Measurements from ENCODE around the gene KIAA1328. TPM values are rescaled to one million over a fixed set of nuclear protein-coding genes. Genes with fewer than 3 reads are reported as not detected.

The KIAA1328 gene
- total RNA-seq, 1 donor from 2014 or later = 9.2 TPM

DNA sequence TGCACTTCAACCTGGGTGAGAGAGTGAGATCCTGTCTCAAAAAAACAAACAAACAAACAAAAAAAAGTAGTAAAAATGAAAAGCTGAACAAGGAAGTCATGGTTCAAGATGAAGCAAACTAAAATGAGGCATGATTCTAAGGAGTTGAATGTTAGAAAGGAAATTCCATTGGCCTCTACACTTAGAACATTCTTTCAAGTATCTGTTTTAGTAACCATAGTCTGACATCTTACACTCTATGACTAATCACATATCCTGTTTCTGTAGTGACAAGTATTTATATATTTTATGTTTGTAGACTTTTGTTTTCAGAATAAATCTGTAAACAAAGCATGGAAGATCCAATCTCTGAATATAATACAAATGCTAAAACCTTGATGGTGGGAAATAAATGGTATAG, 164.1 kb downstream of the KIAA1328 start:
- Mint-ChIP-seq H3K9me3 (ENCODE audit: unreplicated experiment) (no peaks in the 10 kb centered on the region), H3K36me3 (ENCODE audit: low read depth, unreplicated experiment) (no peaks in the 10 kb centered on the region), H3K27me3 (ENCODE audit: unreplicated experiment) (peaks cover 5% of the 10 kb centered on the region), H3K27ac (ENCODE audit: unreplicated experiment) (no peak overlapping the region), H3K4me1 (ENCODE audit: unreplicated experiment) (no peaks in the 10 kb centered on the region), H3K4me3 (ENCODE audit: unreplicated experiment) (no peak overlapping the region)
- DNase-seq (ENCODE audit: low spot score) = no peak
- TF ChIP-seq, protein P1, sequence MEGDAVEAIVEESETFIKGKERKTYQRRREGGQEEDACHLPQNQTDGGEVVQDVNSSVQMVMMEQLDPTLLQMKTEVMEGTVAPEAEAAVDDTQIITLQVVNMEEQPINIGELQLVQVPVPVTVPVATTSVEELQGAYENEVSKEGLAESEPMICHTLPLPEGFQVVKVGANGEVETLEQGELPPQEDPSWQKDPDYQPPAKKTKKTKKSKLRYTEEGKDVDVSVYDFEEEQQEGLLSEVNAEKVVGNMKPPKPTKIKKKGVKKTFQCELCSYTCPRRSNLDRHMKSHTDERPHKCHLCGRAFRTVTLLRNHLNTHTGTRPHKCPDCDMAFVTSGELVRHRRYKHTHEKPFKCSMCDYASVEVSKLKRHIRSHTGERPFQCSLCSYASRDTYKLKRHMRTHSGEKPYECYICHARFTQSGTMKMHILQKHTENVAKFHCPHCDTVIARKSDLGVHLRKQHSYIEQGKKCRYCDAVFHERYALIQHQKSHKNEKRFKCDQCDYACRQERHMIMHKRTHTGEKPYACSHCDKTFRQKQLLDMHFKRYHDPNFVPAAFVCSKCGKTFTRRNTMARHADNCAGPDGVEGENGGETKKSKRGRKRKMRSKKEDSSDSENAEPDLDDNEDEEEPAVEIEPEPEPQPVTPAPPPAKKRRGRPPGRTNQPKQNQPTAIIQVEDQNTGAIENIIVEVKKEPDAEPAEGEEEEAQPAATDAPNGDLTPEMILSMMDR (IDR thresholded peaks at IDR 0.05; ENCODE audit: unreplicated experiment) = no peak

DNA sequence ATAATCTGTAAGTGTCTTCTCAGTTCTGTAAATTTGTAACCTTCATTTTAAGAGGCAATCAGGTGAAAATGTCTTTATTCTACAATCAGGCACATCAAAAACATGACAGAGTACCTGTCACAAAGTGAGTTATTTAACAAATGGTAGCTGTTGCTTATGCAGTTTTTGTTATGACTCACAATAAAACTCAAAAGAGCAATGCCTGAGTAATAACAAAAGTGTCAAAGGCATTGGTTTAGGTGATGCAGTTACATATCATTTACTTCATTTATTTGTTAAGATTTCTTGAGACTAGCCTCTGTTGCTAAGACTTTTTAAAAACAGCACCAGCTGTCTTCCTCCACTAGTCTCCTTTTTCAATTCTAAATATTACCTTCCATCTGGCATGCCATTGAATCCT, 177.8 kb downstream of the KIAA1328 start:
- Mint-ChIP-seq H3K27me3 (ENCODE audit: unreplicated experiment) (no peaks in the 10 kb centered on the region), H3K4me3 (ENCODE audit: unreplicated experiment) (no peak overlapping the region), H3K9me3 (ENCODE audit: unreplicated experiment) (no peaks in the 10 kb centered on the region), H3K36me3 (ENCODE audit: low read depth, unreplicated experiment) (no peaks in the 10 kb centered on the region), H3K4me1 (ENCODE audit: unreplicated experiment) (no peaks in the 10 kb centered on the region), H3K27ac (ENCODE audit: unreplicated experiment) (no peak overlapping the region)
- TF ChIP-seq, protein P1 (IDR thresholded peaks at IDR 0.05; ENCODE audit: unreplicated experiment) = no peak
- DNase-seq (ENCODE audit: low spot score) = no peak

DNA sequence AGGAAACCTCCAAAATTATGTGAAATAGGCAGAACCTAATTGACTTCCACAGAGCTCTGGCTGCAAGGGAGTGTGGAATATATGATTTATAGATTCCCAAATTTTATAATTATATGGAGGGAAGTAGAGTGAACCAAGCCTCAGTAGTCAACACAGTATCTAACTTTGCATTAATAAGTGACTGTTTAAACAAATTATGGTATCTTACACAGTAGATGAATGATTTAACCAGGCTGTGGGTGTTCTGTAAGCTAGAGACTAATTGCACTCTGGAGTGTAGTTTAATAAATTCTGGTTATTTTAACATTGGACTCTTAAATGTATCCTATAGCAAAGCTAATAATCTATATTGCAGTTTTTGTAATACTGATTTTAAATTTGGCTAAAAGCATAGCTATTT, 183.5 kb downstream of the KIAA1328 start:
- H3K36me3 Mint-ChIP-seq (ENCODE audit: low read depth, unreplicated experiment) = no peaks in the 10 kb centered on the region
- TF ChIP-seq, protein P1 (IDR thresholded peaks at IDR 0.05; ENCODE audit: unreplicated experiment) = no peak
- no peaks in the 10 kb centered on the region for H3K27me3 Mint-ChIP-seq (ENCODE audit: unreplicated experiment)
- no peak overlapping the region for H3K4me3 Mint-ChIP-seq (ENCODE audit: unreplicated experiment)
- H3K9me3 Mint-ChIP-seq (ENCODE audit: unreplicated experiment) = no peaks in the 10 kb centered on the region
- no peak overlapping the region for H3K27ac Mint-ChIP-seq (ENCODE audit: unreplicated experiment)
- DNase-seq (ENCODE audit: low spot score) = no peak
- no peaks in the 10 kb centered on the region for H3K4me1 Mint-ChIP-seq (ENCODE audit: unreplicated experiment)

GRCh38 chr18:37019157-37019827, 190.4 kb downstream of the KIAA1328 start:
- peaks cover 3% of the 10 kb centered on the region for H3K4me1 Mint-ChIP-seq (ENCODE audit: unreplicated experiment)
- no peaks in the 10 kb centered on the region for H3K9me3 Mint-ChIP-seq (ENCODE audit: unreplicated experiment)
- no peaks in the 10 kb centered on the region for H3K36me3 Mint-ChIP-seq (ENCODE audit: low read depth, unreplicated experiment)
- no peak overlapping the region for H3K27ac Mint-ChIP-seq (ENCODE audit: unreplicated experiment)
- TF ChIP-seq, protein P1 (IDR thresholded peaks at IDR 0.05; ENCODE audit: unreplicated experiment) = peak; percentile 49
- H3K27me3 Mint-ChIP-seq (ENCODE audit: unreplicated experiment) = no peaks in the 10 kb centered on the region
- DNase-seq (ENCODE audit: low spot score) = peak; percentile 5
- H3K4me3 Mint-ChIP-seq (ENCODE audit: unreplicated experiment) = no peak overlapping the region

- no peaks in the 10 kb centered on the region for H3K9me3 Mint-ChIP-seq (ENCODE audit: unreplicated experiment)
- H3K4me1 Mint-ChIP-seq (ENCODE audit: unreplicated experiment) = no peaks in the 10 kb centered on the region
- H3K27ac Mint-ChIP-seq (ENCODE audit: unreplicated experiment) = no peak overlapping the region
- no peaks in the 10 kb centered on the region for H3K27me3 Mint-ChIP-seq (ENCODE audit: unreplicated experiment)
- TF ChIP-seq, protein P1 (IDR thresholded peaks at IDR 0.05; ENCODE audit: unreplicated experiment) = no peak
- H3K4me3 Mint-ChIP-seq (ENCODE audit: unreplicated experiment) = no peak overlapping the region
- H3K36me3 Mint-ChIP-seq (ENCODE audit: low read depth, unreplicated experiment) = no peaks in the 10 kb centered on the region
- DNase-seq (ENCODE audit: low spot score) = no peak
Measured at GRCh38 chr18:37033419-37033818, 204.5 kb downstream of the KIAA1328 start.

All from endothelial cell (in vitro differentiated cells).